IMR-90 (cell line): Measurements from ENCODE around the gene C1QL1. TPM values are rescaled to one million over a fixed set of nuclear protein-coding genes. Genes with fewer than 3 reads are reported as not detected.

Experiments used
- ATAC-seq: fragments of 200-7000 bp; cut with Tn5 transposase; 2 replicates; pipeline ENCODE4 v1.9.1; 2020; ENCODE audit warnings: low read depth, mild to moderate bottlenecking, moderate library complexity
- BruUV-seq: library from RNA; stranded (reverse); fragments of 400-500 nt; replicated peaks from 2 replicates; lab custom pipeline; 2021; lab: Mats Ljungman, UMichigan
- CTCF ChIA-PET: fragments of 300-600 bp; formaldehyde crosslinking; extraction: SDS; loops from one replicate; lab custom pipeline; 2021; ENCODE audit warnings: antibody characterized with exemption; lab: Yijun Ruan, JAX
- POLR2A ChIA-PET: fragments of 300-600 bp; sonication (Branson Sonifier 250); formaldehyde crosslinking; loops from one replicate; lab custom pipeline; 2022; ENCODE audit warnings: antibody characterized with exemption; ENCODE audit not compliant: unreplicated experiment; lab: Charles Lee
- DNase-seq: peaks from one replicate; pipeline ENCODE4 v3.0.0; 2013
- H2AFZ ChIP-seq: replicated peaks from 2 replicates; pipeline ENCODE3; 2013; ENCODE audit warnings: low read length, mild to moderate bottlenecking; ENCODE audit not compliant: poor library complexity
- H2AK5ac ChIP-seq: 2 replicates; pipeline ENCODE4 v1.6.1; 2013; ENCODE audit warnings: low read depth, low read length, inconsistent platforms
- H2AK9ac ChIP-seq: replicated peaks from 2 replicates; pipeline ENCODE3; 2013; ENCODE audit warnings: mild to moderate bottlenecking, low read depth, low read length, moderate library complexity; ENCODE audit not compliant: poor library complexity
- H2BK120ac ChIP-seq: 2 replicates; pipeline ENCODE4 v1.6.1; 2013; ENCODE audit warnings: low read depth, low read length, inconsistent platforms
- H2BK15ac ChIP-seq: 3 replicates; pipeline ENCODE4 v1.6.1; 2013; ENCODE audit warnings: low read depth, low read length, inconsistent platforms
- H2BK20ac ChIP-seq: 2 replicates; pipeline ENCODE4 v1.6.1; 2013; ENCODE audit warnings: low read depth, mild to moderate bottlenecking, inconsistent platforms, low read length, moderate library complexity
- H2BK5ac ChIP-seq: 2 replicates; pipeline ENCODE4 v1.6.1; 2013; ENCODE audit warnings: mild to moderate bottlenecking, low read depth, low read length, inconsistent platforms; ENCODE audit not compliant: poor library complexity, severe bottlenecking
- H3K14ac ChIP-seq: replicated peaks from 2 replicates; pipeline ENCODE4 v1.6.1; 2013; ENCODE audit warnings: low read depth, low read length, inconsistent platforms
- H3K18ac ChIP-seq: 2 replicates; pipeline ENCODE4 v1.6.1; 2013; ENCODE audit warnings: low read depth, low read length, control low read depth
- H3K23ac ChIP-seq: 2 replicates; pipeline ENCODE4 v1.6.1; 2013; ENCODE audit warnings: low read depth, low read length, inconsistent platforms
- H3K27ac ChIP-seq: 2 replicates; pipeline ENCODE4 v1.5.1; 2013; ENCODE audit warnings: mild to moderate bottlenecking, control low read depth, low read length; ENCODE audit not compliant: insufficient read depth
- H3K27me3 ChIP-seq: 2 replicates; pipeline ENCODE4 v1.6.1; 2013; ENCODE audit warnings: low read length; ENCODE audit not compliant: control insufficient read depth, insufficient read depth
- H3K36me3 ChIP-seq: 2 replicates; pipeline ENCODE4 v1.6.1; 2013; ENCODE audit warnings: low read length, mixed read lengths; ENCODE audit not compliant: control insufficient read depth, insufficient read depth
- H3K4ac ChIP-seq: 2 replicates; pipeline ENCODE4 v1.6.1; 2013; ENCODE audit warnings: low read depth, low read length, inconsistent platforms
- H3K4me1 ChIP-seq: 2 replicates; pipeline ENCODE4 v1.6.1; 2013; ENCODE audit warnings: low read length, mixed read lengths; ENCODE audit not compliant: control insufficient read depth, insufficient read depth
- H3K4me2 ChIP-seq: 2 replicates; pipeline ENCODE4 v1.6.1; 2013; ENCODE audit warnings: low read depth, mild to moderate bottlenecking, control low read depth, low read length, moderate library complexity
- H3K4me3 ChIP-seq: 2 replicates; pipeline ENCODE4 v1.5.1; 2013; ENCODE audit warnings: low read depth, mild to moderate bottlenecking, control low read depth, low read length, moderate library complexity; ENCODE audit not compliant: insufficient read depth
- H3K56ac ChIP-seq: 2 replicates; pipeline ENCODE4 v1.6.1; 2013; ENCODE audit warnings: low read length, inconsistent platforms; ENCODE audit not compliant: insufficient read depth; ENCODE audit errors: extremely low read depth
- H3K79me1 ChIP-seq, 2 experiments: 2 replicates each; pipeline ENCODE4 v1.6.1; 2013; ENCODE audit warnings: low read length in 2 of 2, inconsistent platforms in 1 of 2, low read depth in 1 of 2
- H3K9ac ChIP-seq: 2 replicates; pipeline ENCODE4 v1.6.1; 2013; ENCODE audit warnings: low read depth, low read length, control low read depth
- H3K9me1 ChIP-seq: 2 replicates; pipeline ENCODE4 v1.6.1; 2013; ENCODE audit warnings: low read length, inconsistent platforms; ENCODE audit not compliant: insufficient read depth
- H3K9me3 ChIP-seq: 2 replicates; pipeline ENCODE4 v1.6.1; 2013; ENCODE audit warnings: low read length; ENCODE audit not compliant: control insufficient read depth, insufficient read depth
- H4K20me1 ChIP-seq: 2 replicates; pipeline ENCODE4 v1.6.1; 2013; ENCODE audit warnings: low read length, inconsistent platforms; ENCODE audit not compliant: insufficient read depth
- H4K5ac ChIP-seq: 2 replicates; pipeline ENCODE4 v1.6.1; 2013; ENCODE audit warnings: mild to moderate bottlenecking, low read depth, low read length, control low read depth
- H4K8ac ChIP-seq, 2 experiments: 2 replicates each; pipeline ENCODE4 v1.6.1; 2013; ENCODE audit warnings: low read depth in 2 of 2, low read length in 2 of 2, control low read depth in 1 of 2, inconsistent platforms in 1 of 2
- H4K91ac ChIP-seq: 2 replicates; pipeline ENCODE4 v1.6.1; 2013; ENCODE audit warnings: low read depth, low read length, inconsistent platforms; ENCODE audit not compliant: insufficient read depth
- BHLHE40 ChIP-seq: fragments of 150-350 bp; IDR thresholded peaks from 2 replicates; pipeline ENCODE4 v1.6.1; 2016; ENCODE audit warnings: mild to moderate bottlenecking, low read depth, low read length
- CHD1 ChIP-seq: IDR thresholded peaks from 2 replicates; pipeline ENCODE4 v1.6.1; 2012; ENCODE audit warnings: low read depth, low read length, improper control_type of control experiment
- MAFK ChIP-seq: IDR thresholded peaks from 2 replicates; pipeline ENCODE4 v1.6.1; 2012; ENCODE audit warnings: low read depth, low read length, improper control_type of control experiment
- MAZ ChIP-seq: IDR thresholded peaks from 2 replicates; pipeline ENCODE4 v1.6.1; 2012; ENCODE audit warnings: low read depth, mild to moderate bottlenecking, low read length, improper control_type of control experiment, moderate library complexity, borderline replicate concordance
- NFE2L2 ChIP-seq: fragments of 150-350 bp; IDR thresholded peaks from 2 replicates; pipeline ENCODE4 v1.6.1; 2016; ENCODE audit warnings: low read depth, mild to moderate bottlenecking, low read length
- RCOR1 ChIP-seq: IDR thresholded peaks from 2 replicates; pipeline ENCODE4 v1.6.1; 2012; ENCODE audit warnings: mild to moderate bottlenecking, low read length, improper control_type of control experiment; ENCODE audit not compliant: insufficient replicate concordance
- SMC3 ChIP-seq: fragments of 150-350 bp; IDR thresholded peaks from 2 replicates; pipeline ENCODE4 v1.6.1; 2016; ENCODE audit warnings: low read depth, mild to moderate bottlenecking, antibody characterized with exemption, low read length, moderate library complexity
- WGBS, 2 experiments: methylation state at CpG; one replicate each; pipeline versions ENCODE4 v1.1.5 to v1.1.7; 2013; ENCODE audit warnings: missing lambda C conversion rate in 2 of 2; ENCODE audit not compliant: insufficient read length in 1 of 2; ENCODE audit errors: extremely low coverage in 2 of 2; 5-methylcytosine and 5-hydroxymethylcytosine counted together
- dilution Hi-C: fragments of 300-500 bp; cut with HindIII; formaldehyde crosslinking; loops from one replicate; pipeline ENCODE4 v1.14.3; 2018; ENCODE audit warnings: low sequenced_read_pairs; ENCODE audit not compliant: unreplicated experiment
- in situ Hi-C: fragments of 300-500 bp; cut with MboI; formaldehyde crosslinking; loops from 3 replicates; pipeline ENCODE4 v1.14.3; 2019; ENCODE audit warnings: low sequenced_read_pairs, inconsistent platforms, mixed read lengths
- intact Hi-C: fragments of 100-400 bp; cut with micrococcal nuclease; formaldehyde crosslinking; loops from 2 replicates; pipeline ENCODE4 v1.10.0; 2022
- polyA plus RNA-seq, 3 experiments: library from polyadenylated mRNA; depleted of rRNA; stranded (reverse); fragments of >200 nt; gene quantifications; 2 replicates each; pipeline ENCODE4 v1.2.3, GENCODE V29; 2012; ENCODE audit warnings: low replicate concordance in 1 of 3
- total RNA-seq: library from RNA; depleted of rRNA; stranded (reverse); fragments of >200 nt; gene quantifications from 2 replicates; pipeline ENCODE4 v1.2.3, GENCODE V29; 2012

The C1QL1 gene
- total and polyA plus RNA-seq, 2 of the 4 experiments (the other 2 are of a cell fraction) = 0.18 to 0.84 TPM

DNA sequence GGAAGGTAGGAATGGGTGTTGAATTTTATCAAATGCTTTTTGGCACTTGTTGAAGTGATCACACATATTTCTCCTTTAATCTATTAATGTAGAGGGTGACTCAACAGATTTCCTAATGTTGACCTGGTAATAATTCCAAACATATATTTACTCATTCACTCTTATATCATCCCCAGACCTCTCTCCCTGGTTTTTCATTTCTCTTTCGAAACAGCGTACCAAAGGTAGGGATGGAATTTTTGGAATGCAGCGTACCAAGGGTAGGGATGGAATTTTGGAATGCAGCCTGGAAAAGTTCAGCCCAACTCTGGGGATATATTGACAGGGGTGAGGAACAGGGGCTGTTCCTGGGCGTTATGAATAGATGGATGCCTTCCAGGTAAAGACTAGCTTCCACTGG, 27.8 kb downstream of the C1QL1 start:
- ATAC-seq (peak; percentile 61; the same call in 1 of the 2 replicates), DNase-seq (no peak)
- CTCF ChIA-PET = interaction anchor here (0.5 to 0.8 kb wide), 2 partner anchors 10 to 28 kb away, joined by 3 read pairs; partner anchors contain the start of gene C1QL1
- Histone ChIP-seq H3K4ac (no peak overlapping the region), H3K36me3 (no peaks in the 10 kb centered on the region), H3K27ac (no peak overlapping the region), H3K9me3 (no peaks in the 10 kb centered on the region), H3K4me3 (no peak overlapping the region), H3K9ac (no peak overlapping the region), H3K18ac (no peak overlapping the region), H2AK5ac (no peak overlapping the region), H4K91ac (no peak overlapping the region), H3K4me2 (peak overlapping the region; percentile 26), H3K4me1 (peaks cover 12% of the 10 kb centered on the region), H4K5ac (no peak overlapping the region), H3K79me1 (peaks cover 24 to 45% of the 10 kb centered on the region in 2 experiments), H2AK9ac (no peak overlapping the region), H3K14ac (no peak overlapping the region), H2BK20ac (0 out of 2 replicates have a peak overlapping the region, but pooled peaks have one; percentile 16), H2AFZ (no peak overlapping the region), H3K27me3 (no peaks in the 10 kb centered on the region), H4K8ac (no peak overlapping the region), H4K20me1 (peaks cover 7% of the 10 kb centered on the region), H2BK15ac (no peak overlapping the region), H3K23ac (no peak overlapping the region), H3K9me1 (peaks cover 10% of the 10 kb centered on the region), H3K56ac (no peak overlapping the region), H2BK5ac (no peak overlapping the region), H2BK120ac (no peak overlapping the region)
- in situ Hi-C loops (no loop called here), dilution Hi-C loops (no loop called here), intact Hi-C loops (no loop called here)
- BruUV-seq = no TSS peak
- WGBS, 2 experiments = 80% methylated on average over 2 of the region's 4 CpGs; no CpG with 5 or more reads in 1 of the 2 experiments
- no peak for TF ChIP-seq BHLHE40
- no peak for TF ChIP-seq SMC3
- no peak for TF ChIP-seq RCOR1
- no peak for TF ChIP-seq MAFK
- no peak for TF ChIP-seq MAZ
- TF ChIP-seq NFE2L2 = peak; percentile 48
- TF ChIP-seq CHD1 = no peak
- POLR2A ChIA-PET = interaction anchor here (0.6 kb wide), 1 partner anchor 17 kb away, joined by 3 read pairs; no protein-coding TSS in a partner anchor
